GM21717 (cell line): ENCODE data around the gene CSPG4.
"Not testable (repeated sequence)": the region's sequence is repeated elsewhere in the genome, so short reads cannot be mapped to it uniquely, and the experiment has no call there.

Source experiments
- ATAC-seq: cut with Tn5 transposase; IDR thresholded peaks from one replicate; pipeline ENCODE4 v1.9.1; 2021; ENCODE audit warnings: mild to moderate bottlenecking, moderate library complexity; ENCODE audit not compliant: unreplicated experiment

Gene CSPG4

DNA sequence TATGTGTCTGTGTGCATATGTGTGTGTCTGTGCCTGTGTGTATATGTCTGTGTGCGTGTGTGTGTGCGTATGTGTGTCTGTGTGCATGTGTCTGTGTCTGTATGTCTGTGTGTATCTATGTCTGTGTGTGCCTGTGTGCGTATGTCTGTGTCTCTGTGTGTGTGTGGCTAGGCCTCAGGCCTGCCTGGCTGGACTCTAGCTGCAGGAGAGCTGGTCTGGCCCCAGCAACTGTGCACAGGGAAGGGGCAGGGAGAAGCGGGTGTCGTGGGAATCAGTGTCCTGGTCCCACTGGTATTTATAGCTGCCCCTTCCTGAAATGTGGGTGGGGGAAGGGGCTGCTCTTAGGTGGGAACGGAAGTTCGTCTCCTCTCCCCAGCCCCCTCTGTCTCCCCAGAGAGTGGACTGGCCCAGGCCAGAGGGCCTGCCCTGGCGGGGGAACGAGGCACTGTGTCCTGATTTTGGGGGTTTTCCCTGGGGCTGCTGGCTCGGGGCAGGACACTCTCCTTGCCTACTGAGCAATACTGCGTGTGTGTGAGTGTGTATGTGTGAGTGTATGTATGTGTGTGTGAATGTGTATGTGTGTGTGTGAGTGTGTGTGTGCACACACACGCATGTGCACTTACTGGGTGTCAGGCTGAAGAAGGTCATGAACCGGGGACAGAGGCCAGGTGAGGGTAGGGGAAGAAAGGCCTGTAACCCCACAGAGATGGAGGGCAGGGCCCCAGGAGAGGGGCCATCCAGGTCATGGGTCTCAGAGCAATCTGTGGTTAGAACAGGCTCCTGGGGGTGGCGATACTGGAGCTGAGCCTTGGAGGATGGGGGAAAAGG is 6.6 kb downstream of the CSPG4 start:
- no peak for ATAC-seq

DNA sequence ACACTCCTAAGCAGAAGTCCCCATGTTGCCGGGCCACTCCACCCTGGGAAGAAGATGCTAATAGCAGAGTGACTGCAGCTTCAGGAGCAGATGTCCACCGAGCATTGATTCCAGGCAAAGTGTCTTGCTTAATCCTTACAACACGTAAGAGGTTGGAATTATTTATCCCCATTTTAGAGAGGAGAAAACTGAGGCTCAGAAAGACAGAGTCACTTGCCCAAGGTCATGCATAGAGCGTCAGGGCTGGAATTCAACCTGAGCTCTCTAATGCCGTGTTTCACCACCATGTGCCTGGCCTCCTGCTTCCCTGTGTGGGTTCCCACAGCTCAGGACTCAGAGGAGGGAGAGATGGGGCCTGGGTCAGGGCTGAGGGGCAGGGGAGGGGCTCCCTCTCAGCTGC is 7.3 kb downstream of the CSPG4 start:
- not testable (repeated sequence) for ATAC-seq

DNA sequence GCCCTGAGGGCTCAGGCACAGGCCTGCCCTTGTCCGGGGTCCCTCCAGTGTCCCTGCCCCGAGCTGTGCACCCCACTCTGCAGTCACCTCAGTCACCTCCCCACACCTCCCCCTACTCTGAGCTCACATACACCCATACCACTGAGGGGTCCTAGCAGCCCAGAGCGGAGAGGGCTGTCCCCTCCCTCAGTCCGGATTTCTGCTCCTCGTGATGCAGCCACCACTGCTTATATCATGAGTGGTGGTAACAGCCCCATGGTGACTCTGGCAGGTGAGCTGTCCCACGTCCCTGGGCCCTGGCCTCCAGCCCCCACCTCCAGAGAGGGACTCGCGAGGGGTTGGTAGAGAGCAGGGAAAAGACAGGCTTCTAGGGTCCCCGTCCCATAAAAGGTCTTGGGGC is 8.0 kb downstream of the CSPG4 start:
- no peak for ATAC-seq

DNA sequence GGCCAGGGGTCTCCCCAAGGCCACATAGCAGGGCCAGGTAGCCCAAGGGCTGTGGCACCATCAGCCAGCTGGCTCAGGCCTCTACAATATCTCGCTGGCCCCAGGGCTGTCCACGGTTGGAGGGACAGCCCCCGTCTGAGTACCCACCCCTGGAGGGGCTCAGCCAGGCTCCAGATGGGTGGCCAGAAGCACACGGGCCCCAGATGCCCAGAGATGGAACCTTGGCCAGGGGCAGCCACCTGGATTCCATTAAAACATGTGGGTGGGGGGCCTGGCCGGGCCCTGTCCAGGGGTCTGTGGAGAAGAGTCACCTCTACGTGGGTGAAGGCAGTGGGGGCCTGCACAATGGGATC is 8.4 kb downstream of the CSPG4 start:
- ATAC-seq, result no peak

DNA sequence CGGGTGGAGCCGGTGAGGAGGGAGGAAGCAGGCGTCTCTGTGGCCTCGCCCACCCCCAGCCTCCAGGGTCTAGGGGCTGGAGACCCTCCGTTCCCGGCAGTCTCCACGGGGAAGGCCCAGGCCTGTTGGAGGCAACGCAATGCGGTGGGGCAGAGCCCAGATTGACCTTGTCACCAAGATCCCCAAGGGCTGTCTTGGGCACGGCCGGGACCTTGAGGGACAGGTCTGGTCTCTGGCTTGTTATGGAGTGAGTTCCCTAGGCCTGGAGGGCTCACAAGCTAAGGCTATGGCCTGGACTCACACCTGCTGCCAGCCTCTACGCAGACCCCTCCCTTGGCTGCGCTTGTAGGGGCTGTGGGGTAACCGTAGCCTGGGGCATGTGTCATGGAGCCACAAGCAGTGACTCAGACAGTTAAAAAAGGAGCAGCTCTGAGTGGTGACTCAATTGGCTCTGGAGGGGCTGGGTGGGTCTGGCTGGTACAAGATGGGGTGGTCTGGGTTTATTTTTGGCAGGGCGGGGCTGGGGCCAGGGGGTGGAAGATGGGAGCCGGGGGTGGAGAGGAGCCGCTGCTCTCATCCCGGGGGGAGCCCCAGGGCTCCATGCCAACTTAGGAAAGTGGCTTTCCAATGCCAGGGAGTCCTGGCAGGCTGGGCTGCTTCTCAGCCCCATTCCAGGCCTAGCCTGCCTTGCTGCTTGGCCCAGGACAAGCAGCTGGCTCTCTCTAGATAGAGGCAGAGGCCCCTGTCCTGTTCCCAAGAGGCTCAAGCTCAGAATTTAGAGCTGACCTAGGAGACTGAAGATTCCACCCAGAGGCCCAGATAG is 9.0 kb downstream of the CSPG4 start:
- not testable (repeated sequence) for ATAC-seq

DNA sequence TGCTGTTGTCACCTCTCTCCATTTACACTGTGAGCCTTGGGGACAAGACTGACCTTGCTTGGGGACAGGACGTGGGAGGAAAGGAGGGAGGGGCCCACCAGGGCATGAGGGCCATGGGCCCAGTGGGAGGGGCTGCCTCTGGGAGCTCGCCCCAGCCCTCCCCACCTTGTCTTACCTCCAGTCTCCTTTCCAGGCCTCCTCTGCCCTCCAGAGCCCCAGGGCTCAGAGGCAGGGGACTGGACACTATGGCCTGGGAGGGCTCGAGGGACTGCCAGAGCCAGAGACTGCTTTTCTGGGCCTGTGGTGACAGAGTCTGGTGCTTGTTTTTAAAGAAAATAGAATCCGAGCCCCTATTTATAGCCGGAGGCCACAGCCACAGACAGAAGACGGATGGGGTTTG is 10.2 kb downstream of the CSPG4 start:
- ATAC-seq, result no peak

DNA sequence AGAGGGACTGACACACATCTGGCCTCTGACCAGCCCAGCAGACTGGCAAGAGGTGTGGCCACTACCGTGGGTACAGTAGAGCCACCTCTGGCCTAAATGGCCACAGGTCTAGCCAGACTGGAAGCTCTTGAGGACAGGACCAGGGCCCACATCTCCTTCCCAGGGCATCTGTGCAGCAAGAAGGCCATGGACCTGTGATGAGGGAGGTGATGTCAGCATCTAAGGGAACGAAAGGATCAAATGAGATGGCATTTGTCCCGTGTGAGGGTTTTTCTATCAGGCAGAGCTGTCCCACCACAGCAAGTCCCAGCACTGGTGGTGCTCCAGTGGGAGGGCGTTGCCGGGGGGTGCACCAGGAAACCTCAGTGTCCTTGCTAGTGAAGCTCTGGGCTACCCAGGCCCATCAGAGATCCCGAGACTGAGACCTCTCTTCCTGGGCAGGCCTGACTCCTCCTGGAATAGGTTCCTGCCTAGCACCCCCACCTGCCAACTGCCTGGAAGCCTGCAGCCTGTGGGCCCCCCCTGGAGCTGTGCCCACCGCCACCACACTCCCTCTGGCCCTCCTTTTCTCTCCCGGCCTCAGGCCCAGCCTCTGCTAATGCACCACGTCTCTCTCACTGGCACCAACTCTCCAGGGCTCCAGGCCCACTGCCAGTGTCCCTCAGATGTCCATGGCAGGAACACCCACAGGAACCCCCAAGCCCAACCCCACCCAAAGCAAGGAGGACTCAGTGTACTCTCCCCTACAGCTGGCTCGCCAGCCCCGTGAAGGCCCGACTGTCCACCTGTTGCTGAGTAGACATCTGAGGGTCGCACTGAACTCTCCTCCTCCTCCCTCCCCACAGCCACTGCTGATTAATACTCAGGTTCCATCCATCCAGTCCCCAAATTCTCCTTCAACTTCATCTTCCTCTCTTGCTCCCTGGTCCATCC is 11.3 kb downstream of the CSPG4 start:
- ATAC-seq, result not testable (repeated sequence)

DNA sequence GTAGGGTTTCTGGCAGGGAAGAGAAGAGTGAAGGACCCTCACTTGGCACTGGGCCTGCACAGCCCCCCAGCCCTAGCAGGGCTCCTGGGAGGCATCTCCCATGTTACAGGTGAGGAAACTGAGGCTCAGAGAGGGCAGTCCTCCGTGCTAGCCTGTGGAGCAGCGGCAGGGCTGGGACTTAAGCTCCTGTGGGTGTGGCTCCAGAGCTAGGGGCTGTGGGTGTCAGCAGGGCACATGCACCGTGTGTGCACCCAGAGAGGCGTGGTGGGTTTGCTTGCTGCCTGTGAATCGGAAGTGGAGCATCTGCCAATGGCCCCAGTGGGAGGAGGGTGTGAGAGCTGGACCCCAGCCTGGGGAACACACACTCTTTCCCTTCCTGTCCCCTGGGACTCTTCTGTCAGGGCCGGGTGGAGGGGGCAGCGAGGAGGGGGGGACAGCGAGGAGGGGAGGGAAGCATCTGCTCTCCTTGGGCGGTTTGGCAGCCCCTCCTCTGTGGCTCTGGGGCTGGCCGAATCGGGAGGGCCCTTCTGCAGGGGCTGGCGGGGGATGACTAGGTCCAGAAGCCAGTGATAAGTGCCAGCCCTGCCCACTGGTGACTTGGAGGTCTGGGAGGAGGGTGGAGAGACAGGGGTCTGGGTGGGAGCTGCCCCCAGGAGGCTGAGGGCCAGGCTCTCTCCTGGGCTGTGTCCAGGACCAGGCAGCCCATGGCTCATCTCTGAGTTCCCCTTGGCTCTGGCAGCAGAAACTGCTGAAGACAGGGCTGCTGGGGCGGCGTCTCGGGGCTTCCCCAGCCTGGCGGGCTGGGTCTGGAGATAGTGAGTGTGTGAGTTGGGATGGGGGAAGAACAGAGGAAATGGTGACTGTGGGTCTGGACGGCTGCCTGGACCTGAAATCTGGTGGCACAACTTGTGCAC is 12.4 kb downstream of the CSPG4 start:
- ATAC-seq, result peak; percentile 51

DNA sequence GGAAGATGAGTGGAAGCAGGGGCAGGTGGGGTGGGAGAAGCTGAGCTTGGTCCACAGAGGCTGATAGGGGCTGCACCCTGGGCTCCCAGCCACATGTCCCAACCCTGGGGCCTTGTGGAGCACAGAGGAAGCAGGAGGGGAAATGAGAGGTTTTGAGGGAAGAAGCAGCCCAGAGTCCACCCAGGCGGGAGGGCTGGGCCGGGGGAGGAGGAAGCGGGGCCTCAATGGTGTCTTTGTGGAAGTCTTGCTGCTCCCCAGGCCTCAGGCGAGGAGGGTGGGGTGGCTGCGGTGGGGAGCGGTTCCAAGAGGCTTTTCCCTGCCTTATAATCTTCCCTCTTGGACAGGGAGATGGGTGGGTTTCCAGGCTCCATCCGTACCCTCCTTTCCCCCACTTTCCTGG is 13.1 kb downstream of the CSPG4 start:
- not testable (repeated sequence) for ATAC-seq

DNA sequence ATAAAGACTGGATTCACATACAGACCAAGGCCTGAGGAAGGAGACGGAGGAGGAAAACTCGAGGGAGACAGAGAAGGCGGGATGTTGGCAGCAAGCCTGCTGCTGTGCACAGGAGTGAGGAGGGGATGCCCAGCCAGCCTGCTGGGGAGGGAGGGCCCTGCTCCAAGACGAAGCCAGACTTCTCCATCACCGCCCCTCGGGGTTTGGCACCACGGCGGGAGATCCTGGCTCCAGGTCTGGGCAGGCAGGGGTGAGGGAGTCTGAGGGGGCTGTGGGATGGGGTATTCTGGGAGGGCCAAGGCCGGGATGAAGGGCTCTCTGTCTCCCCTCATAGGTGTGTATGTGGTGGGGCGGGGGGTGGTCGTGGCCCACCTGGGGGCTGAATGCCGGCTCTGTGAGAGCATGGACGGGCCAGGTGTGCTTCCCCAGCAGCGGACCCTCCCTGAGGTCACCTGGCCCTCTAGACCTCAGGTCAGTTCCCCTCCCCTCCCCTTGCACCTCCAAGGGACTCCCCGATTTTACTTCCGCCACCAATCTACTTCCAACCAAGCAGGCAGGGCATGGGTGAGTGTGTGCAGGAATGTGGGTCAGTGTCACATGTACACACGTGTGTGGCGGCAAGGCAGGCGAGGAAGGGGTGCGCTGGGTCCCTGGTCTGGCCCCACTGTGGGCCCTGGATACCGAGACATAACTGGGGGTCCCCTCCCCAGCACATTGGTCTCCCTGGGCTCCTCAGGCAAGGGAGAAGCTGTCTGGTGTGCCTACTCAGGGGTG is 14.5 kb downstream of the CSPG4 start:
- ATAC-seq, result not testable (repeated sequence)

DNA sequence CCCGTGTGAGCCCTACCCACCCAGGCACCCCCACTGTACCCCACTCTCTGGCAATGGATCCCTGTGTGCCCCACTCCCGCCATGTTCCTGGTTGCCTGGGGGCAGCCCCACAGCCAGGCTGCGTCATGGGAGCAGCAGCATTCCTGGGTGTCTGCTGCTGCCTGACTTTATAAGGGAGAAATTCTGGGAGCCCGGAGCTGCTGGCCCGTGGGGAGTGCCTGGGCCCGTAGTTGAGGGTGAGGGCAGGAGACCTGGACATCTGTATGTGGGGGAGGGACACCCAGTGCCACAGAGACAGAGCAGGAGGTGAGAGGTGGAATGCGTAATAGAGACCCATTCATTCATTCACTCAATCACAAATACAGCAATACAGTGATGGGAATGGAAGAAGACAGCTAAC is 15.1 kb downstream of the CSPG4 start:
- ATAC-seq, result no peak

DNA sequence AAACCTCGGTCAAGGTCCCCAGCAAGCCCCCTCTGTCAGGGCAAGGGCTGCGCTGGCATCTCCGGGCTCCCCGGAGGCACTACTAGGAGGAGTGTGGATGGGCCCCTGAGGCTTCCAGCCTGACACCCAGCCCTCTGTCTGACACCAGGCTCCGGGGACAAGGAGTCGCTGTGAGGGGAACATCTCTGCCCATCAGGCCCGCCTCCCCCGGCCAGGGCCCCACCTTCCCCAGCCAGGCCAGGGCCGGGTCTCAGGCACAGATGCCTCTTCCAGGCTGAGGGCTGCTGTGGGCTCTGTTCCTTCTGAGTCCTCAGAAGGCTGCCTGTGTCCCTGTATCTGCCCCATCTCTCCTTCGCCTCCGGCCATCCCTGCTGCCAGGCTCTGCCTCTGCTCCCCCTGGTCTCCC is 15.8 kb downstream of the CSPG4 start:
- no peak for ATAC-seq

DNA sequence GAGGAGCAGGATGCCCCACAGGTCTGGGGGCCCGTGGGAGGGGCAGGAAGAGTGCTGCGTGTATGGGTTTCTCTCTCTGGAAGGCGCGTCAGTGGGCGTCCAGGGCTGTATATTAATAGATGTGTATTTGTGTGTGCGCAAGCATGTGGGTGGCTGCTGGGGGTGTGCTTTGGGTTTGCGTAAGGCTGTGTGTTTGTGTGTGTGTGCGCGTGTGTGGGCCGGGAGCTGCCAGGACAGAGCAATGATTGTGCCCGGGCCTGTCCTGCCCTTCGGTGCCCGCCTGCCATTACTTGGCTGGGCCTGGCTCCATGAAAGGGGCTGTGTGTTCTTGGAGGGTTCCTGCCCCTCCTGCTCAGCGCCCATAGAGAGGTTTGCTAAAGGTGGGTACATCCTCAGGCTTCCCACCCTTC is 16.3 kb downstream of the CSPG4 start:
- no peak for ATAC-seq

DNA sequence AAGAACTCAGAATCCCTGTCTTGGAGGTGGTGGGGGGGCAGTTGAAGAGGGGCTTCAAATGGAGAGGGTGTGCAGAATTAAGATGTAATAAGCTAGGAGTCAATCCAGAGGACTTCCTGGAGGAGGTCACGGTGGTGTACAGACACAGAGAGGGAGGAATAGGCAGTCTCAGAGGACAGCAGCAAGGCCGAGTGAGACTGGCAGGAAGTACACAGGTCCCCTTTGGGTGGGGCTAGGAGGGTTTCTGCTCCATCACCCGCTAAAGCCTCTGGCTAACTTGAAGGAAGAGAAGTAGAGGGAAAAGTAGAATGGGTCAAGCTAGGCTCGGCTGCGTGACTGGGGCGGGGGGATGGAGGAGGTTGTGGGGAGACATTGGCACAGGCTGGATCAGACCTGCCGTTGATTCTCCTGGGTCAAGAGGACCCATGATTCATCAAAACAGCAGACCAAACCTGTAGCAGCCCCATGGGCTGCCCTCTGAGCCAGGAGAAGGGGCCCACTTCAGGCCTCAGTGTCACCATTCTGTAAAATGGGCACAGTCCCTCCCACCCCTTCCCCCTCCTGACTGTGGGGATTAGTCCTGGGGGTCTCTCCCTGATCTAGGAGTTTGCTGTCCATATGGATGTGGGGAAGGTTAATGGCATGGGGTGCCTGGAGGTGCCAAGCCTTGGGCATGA is 16.9 kb downstream of the CSPG4 start:
- ATAC-seq, result no peak

DNA sequence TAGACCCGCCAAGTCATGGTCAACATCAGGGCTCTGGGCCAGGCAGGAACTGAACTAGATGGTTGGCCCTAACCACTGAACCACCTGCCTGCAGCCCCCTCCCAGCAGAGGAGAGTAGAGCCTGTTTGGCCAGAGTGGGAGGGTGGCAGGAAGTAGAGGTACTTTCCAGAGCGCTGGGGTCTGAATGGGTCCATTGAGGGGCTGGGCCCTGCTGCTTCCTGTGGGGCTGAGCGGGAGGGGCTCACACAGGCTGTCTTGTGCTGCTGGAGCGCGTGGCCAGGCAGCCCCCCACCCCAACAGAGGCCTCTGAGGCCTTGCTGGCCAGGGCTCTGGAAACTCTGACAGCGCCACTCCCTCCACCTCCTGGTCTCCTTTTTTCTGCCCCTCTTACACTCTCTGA is 17.4 kb downstream of the CSPG4 start:
- ATAC-seq, result no peak

DNA sequence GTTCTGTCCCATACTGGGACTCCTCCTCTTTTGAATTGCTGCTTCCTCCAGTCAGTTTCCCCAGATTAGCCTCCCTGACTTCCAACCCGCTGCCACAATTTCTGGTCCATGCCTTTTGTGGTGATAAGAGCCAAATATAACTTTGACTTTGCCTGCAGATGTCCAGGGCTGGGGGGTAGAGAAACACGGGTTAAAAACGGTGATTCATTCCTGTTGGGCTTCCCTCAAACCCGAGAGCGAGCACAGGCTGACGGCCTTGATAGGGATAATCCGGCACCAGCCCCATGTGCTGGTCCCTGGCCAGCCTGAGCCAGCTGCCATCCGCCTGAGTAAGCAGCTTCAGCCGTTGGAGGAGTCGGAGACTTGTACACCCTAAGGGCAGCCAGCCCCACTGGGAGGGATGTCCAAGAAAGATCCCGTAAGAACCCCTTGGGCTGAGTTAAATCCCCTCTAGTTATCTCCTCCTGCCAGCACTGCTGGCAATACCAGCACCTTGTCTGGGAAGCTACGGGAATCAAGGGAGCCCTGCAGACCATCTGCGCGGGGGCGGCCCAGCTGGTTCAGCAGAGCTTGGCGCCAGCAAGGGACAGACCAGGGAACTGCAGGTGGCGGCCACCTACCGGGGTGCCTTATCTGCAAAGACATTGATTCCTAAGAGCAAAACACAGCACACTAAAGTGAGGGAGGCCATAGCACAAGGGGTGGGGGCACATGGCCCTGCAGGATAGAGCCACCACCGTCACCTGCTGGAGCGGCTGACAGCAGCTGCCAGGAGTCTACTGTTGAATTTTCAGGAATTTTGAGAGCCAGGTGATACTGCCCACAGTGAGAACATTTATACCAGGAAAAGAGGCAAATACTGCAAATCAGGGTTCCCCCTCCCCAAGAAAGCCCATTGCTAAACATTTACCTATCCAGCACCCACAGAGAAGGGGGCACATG is 18.1 kb downstream of the CSPG4 start:
- ATAC-seq, result no peak

DNA sequence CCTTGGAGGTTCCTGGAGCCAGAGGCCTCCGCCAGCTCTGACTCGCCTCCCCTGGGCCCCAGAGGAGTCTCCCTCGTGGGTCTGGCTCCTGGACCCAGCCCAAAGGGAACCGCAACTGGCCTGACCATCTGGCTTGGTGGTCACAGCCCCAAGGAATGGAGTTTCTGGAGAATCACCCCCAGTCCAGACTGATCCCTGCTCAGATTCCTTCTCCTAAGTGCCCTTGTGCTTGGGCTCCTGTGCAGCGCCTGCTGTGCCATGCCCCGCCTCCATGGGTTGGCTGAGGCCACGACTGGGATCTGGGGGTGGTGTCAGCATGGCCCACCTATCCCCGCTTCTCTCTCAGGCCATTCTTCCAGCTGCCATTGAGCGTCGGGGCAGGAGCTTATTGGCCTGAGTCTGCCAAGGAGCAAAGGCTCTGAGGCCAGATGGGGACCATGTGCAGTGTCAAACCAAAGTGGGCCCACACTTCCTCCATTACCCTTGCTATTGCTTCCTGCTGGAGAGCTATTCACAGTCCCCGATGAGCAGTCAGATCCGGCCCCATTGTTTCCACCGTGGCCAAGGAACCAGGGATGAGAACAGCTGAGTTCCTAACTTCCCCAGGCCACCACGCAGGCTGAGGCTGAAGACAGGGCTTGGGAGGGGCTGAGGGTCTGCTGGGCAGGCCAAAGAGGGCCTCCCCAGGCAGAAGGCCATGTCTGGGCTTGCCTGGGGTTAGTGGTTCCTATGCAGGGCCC is 19.0 kb downstream of the CSPG4 start:
- no peak for ATAC-seq
